HG03196 (cell line): Measurements from ENCODE around the gene CCND1.
"Not testable (repeated sequence)": the region's sequence is repeated elsewhere in the genome, so short reads cannot be mapped to it uniquely, and the experiment has no call there.

Source experiments
- ATAC-seq: cut with Tn5 transposase; IDR thresholded peaks from one replicate; pipeline ENCODE4 v1.9.1; 2021; ENCODE audit not compliant: unreplicated experiment

CCND1 gene

GRCh38 chr11:69687969-69688771 lies 47.2 kb downstream of the CCND1 start:
- not testable (repeated sequence) for ATAC-seq

- ATAC-seq, result no peak
Measured at GRCh38 chr11:69689484-69690319, 48.7 kb downstream of the CCND1 start.

- no peak for ATAC-seq
Measured at GRCh38 chr11:69691463-69691862, 50.5 kb downstream of the CCND1 start.

- ATAC-seq, result no peak
Measured at GRCh38 chr11:69692422-69692821, 51.5 kb downstream of the CCND1 start.

GRCh38 chr11:69694781-69695180 lies 53.8 kb downstream of the CCND1 start:
- no peak for ATAC-seq

GRCh38 chr11:69695581-69695980 lies 54.6 kb downstream of the CCND1 start:
- ATAC-seq, result no peak

GRCh38 chr11:69695995-69696394 lies 55.0 kb downstream of the CCND1 start:
- ATAC-seq, result not testable (repeated sequence)

- no peak for ATAC-seq
Measured at GRCh38 chr11:69696749-69697468, 56.0 kb downstream of the CCND1 start.

- ATAC-seq, result no peak
Measured at GRCh38 chr11:69697469-69697843, 56.5 kb downstream of the CCND1 start.

GRCh38 chr11:69697861-69698260 lies 56.9 kb downstream of the CCND1 start:
- no peak for ATAC-seq

GRCh38 chr11:69698362-69698761 lies 57.4 kb downstream of the CCND1 start:
- ATAC-seq, result no peak

- no peak for ATAC-seq
Measured at GRCh38 chr11:69699213-69699612, 58.3 kb downstream of the CCND1 start.

- ATAC-seq, result no peak
Measured at GRCh38 chr11:69700278-69701140, 59.6 kb downstream of the CCND1 start.

- ATAC-seq, result no peak
Measured at GRCh38 chr11:69702239-69702691, 61.3 kb downstream of the CCND1 start.

- ATAC-seq, result no peak
Measured at GRCh38 chr11:69702769-69703452, 62.0 kb downstream of the CCND1 start.

GRCh38 chr11:69703453-69703767 lies 62.5 kb downstream of the CCND1 start:
- ATAC-seq, result no peak
